ENCODE results near the gene PLCB1. TPM values are rescaled to one million over a fixed set of nuclear protein-coding genes. Genes with fewer than 3 reads are reported as not detected.
"Not testable (repeated sequence)": the region's sequence is repeated elsewhere in the genome, so short reads cannot be mapped to it uniquely, and the experiment has no call there.

Gene PLCB1
- total RNA-seq, 1 donor from 2014 or later, result 10.8 TPM

- TF ChIP-seq, protein P1, sequence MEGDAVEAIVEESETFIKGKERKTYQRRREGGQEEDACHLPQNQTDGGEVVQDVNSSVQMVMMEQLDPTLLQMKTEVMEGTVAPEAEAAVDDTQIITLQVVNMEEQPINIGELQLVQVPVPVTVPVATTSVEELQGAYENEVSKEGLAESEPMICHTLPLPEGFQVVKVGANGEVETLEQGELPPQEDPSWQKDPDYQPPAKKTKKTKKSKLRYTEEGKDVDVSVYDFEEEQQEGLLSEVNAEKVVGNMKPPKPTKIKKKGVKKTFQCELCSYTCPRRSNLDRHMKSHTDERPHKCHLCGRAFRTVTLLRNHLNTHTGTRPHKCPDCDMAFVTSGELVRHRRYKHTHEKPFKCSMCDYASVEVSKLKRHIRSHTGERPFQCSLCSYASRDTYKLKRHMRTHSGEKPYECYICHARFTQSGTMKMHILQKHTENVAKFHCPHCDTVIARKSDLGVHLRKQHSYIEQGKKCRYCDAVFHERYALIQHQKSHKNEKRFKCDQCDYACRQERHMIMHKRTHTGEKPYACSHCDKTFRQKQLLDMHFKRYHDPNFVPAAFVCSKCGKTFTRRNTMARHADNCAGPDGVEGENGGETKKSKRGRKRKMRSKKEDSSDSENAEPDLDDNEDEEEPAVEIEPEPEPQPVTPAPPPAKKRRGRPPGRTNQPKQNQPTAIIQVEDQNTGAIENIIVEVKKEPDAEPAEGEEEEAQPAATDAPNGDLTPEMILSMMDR (IDR thresholded peaks at IDR 0.05), result no peak
- Mint-ChIP-seq H3K4me1 (ENCODE audit: low read depth) (no peaks in the 10 kb centered on the region), H3K36me3 (ENCODE audit: low read depth) (no peaks in the 10 kb centered on the region), H3K27me3 (ENCODE audit: low read depth) (no peaks in the 10 kb centered on the region), H3K9me3 (ENCODE audit: low read depth) (no peaks in the 10 kb centered on the region), H3K4me3 (ENCODE audit: unreplicated experiment) (no peak overlapping the region), H3K27ac (ENCODE audit: unreplicated experiment) (no peak overlapping the region)
- no peak for DNase-seq (ENCODE audit: low spot score)
Observed at GRCh38 chr20:8844179-8844578, 712.1 kb downstream of the PLCB1 start.

DNA sequence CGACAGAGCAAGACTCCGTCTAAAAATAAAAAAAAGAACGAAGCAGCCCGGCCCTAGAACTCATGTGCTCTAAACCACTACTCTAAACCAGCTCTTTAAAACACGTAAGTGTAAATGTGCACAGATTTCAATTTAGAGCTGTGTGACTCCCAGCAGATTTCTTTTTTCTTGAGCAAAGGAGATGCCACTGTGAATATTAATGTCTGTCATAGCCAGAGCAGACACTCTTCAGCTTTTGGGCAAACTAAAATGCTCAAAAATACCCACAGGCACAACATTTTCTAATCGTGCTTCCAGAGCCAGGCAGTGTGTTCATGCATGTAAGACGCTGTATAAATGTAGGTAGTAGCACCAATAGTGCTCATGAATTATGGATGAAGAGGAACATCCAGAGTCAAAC lies 717.9 kb downstream of the PLCB1 start:
- Mint-ChIP-seq H3K9me3 (ENCODE audit: low read depth) (no peaks in the 10 kb centered on the region), H3K4me3 (ENCODE audit: unreplicated experiment) (no peak overlapping the region), H3K27ac (ENCODE audit: unreplicated experiment) (no peak overlapping the region), H3K27me3 (ENCODE audit: low read depth) (no peaks in the 10 kb centered on the region), H3K4me1 (ENCODE audit: low read depth) (no peaks in the 10 kb centered on the region), H3K36me3 (ENCODE audit: low read depth) (no peaks in the 10 kb centered on the region)
- TF ChIP-seq, protein P1 (IDR thresholded peaks at IDR 0.05), result no peak
- DNase-seq (ENCODE audit: low spot score), result no peak

DNA sequence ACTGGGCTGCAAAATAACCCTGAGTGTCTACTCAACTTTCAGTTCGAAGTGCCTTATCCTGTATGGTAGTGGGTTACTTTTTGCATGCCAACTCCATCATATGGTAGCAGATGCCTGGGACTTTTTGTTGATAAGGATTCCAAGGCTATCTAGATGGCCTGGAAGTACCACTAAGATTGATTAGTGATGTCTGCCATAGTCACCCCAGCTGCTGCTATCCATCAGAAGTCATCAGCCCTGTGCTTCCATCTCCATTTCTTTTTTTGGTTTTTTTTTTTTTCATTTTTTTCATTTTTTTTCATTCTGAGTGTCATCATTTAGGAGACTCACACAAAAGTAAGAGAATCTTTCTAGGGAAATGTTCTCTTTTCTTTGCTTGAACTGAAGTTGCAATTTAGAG lies 719.4 kb downstream of the PLCB1 start:
- no peaks in the 10 kb centered on the region for H3K36me3 Mint-ChIP-seq (ENCODE audit: low read depth)

GRCh38 chr20:8851919-8852318 lies 719.9 kb downstream of the PLCB1 start:
- not testable (repeated sequence) for H3K4me3 Mint-ChIP-seq (ENCODE audit: unreplicated experiment); H3K9me3 Mint-ChIP-seq (ENCODE audit: low read depth); DNase-seq (ENCODE audit: low spot score); H3K4me1 Mint-ChIP-seq (ENCODE audit: low read depth); H3K27ac Mint-ChIP-seq (ENCODE audit: unreplicated experiment); H3K36me3 Mint-ChIP-seq (ENCODE audit: low read depth); H3K27me3 Mint-ChIP-seq (ENCODE audit: low read depth)

More for the DNA sequence above, 719.4 kb downstream of the PLCB1 start:
- Mint-ChIP-seq H3K27me3 (ENCODE audit: low read depth) (no peaks in the 10 kb centered on the region), H3K27ac (ENCODE audit: unreplicated experiment) (no peak overlapping the region), H3K4me3 (ENCODE audit: unreplicated experiment) (no peak overlapping the region), H3K9me3 (ENCODE audit: low read depth) (no peaks in the 10 kb centered on the region), H3K4me1 (ENCODE audit: low read depth) (no peaks in the 10 kb centered on the region)
- DNase-seq (ENCODE audit: low spot score), result no peak
- TF ChIP-seq, protein P1 (IDR thresholded peaks at IDR 0.05), result no peak

DNA sequence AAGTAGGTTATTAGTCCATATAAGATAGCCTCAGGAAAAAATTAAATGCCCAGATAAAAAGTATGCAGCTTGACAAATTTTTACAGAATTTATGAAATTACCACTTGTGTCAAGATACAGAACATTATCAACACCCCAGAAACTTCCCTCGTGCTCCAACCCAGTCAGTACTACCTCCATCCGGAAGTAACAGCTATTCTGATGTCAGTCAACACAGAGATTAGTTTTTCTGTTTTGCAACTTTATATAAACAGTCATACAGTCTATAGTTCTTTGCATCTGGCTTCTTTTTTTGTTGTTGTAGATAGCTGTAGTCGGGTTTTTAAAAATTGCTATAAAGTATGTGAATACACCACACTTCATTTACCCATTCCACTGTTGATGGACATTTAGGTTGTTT lies 721.1 kb downstream of the PLCB1 start:
- H3K9me3 Mint-ChIP-seq (ENCODE audit: low read depth); H3K36me3 Mint-ChIP-seq (ENCODE audit: low read depth); H3K4me3 Mint-ChIP-seq (ENCODE audit: unreplicated experiment); DNase-seq (ENCODE audit: low spot score); H3K4me1 Mint-ChIP-seq (ENCODE audit: low read depth); H3K27me3 Mint-ChIP-seq (ENCODE audit: low read depth); H3K27ac Mint-ChIP-seq (ENCODE audit: unreplicated experiment): not testable (repeated sequence)

- no peaks in the 10 kb centered on the region for H3K36me3 Mint-ChIP-seq (ENCODE audit: low read depth)
- TF ChIP-seq, protein P1 (IDR thresholded peaks at IDR 0.05), result peak; percentile 90
- DNase-seq (ENCODE audit: low spot score), result no peak
- H3K4me3 Mint-ChIP-seq (ENCODE audit: unreplicated experiment), result no peak overlapping the region
- no peak overlapping the region for H3K27ac Mint-ChIP-seq (ENCODE audit: unreplicated experiment)
- H3K27me3 Mint-ChIP-seq (ENCODE audit: low read depth), result no peaks in the 10 kb centered on the region
- H3K9me3 Mint-ChIP-seq (ENCODE audit: low read depth), result no peaks in the 10 kb centered on the region
- peaks cover 13% of the 10 kb centered on the region for H3K4me1 Mint-ChIP-seq (ENCODE audit: low read depth)
Observed at GRCh38 chr20:8853805-8854338, 721.8 kb downstream of the PLCB1 start.

Data from chondrocyte (in vitro differentiated cells).